Measurements from ENCODE around the gene ADAT1. TPM values are rescaled to one million over a fixed set of nuclear protein-coding genes. Genes with fewer than 3 reads are reported as not detected.

ADAT1 gene
- total and polyA plus RNA-seq, 2 of the 8 experiments (the other 6 are each of a cell fraction or from before 2014, with no cell fraction given) = 30.7 to 44.7 TPM

DNA sequence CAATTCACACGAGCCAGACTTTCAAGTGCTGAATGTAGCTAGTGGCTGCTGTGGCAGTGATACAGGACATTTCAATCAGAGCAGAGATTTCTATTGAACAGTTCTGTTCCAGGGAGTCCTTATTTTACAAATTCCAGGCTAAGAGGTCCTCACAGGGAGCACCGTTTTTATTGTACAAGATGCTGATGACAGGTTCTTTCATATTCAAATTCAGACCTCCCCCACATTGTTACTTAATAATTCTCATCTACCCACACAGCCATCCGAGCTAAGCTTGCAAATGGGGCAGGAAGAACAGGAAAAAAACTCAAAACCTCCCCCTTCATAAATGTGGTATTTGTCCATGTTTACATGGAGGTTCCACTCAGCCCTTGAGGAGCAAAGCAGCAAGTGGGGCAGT, 47.1 kb downstream of the ADAT1 start:
- H3K23me2 ChIP-seq (ENCODE audit: low read depth, low read length) = no peaks in the 10 kb centered on the region
- H3K79me1 ChIP-seq (ENCODE audit: low read depth, low read length) = peaks cover 4% of the 10 kb centered on the region; the same call in 1 of the 2 replicates
- no peak overlapping the region for H2AFZ ChIP-seq (ENCODE audit: low read length)
- H3K4ac ChIP-seq (replicated peaks; ENCODE audit: insufficient read length, low read depth, low read length) = no peak overlapping the region
- H3K79me2 ChIP-seq (ENCODE audit: control insufficient read depth in 1 of 2, insufficient read depth in 2 of 2, low read length in 2 of 2) = no peaks in the 10 kb centered on the region; a peak in 1 of 4 replicates
- H3K27me3 ChIP-seq (replicated peaks in 1 of 4; ENCODE audit: control insufficient read depth in 3 of 4, extremely low read depth in 1 of 4, insufficient read depth in 3 of 4, low read length in 3 of 4) = no peaks in the 10 kb centered on the region
- H3K18ac ChIP-seq (ENCODE audit: extremely low read depth, low read length) = no peak overlapping the region; the same call in 1 of the 2 replicates
- no peak overlapping the region for H2BK15ac ChIP-seq (ENCODE audit: low read length)
- H3K9me3 ChIP-seq (ENCODE audit: insufficient read depth in 2 of 2, low read depth in 1 of 2, low read length in 1 of 2) = no peaks in the 10 kb centered on the region
- H2AK5ac ChIP-seq (ENCODE audit: low read depth, low read length) = no peak overlapping the region
- FAIRE-seq = no peak
- ChIA-PET CTCF (ENCODE audit: partially characterized antibody) (interaction anchor here (0.7 to 1.9 kb wide), 5 partner anchors 9 to 119 kb away, joined by 3 to 6 read pairs (median 3); no protein-coding TSS in a partner anchor), POLR2A (ENCODE audit: partially characterized antibody) (interaction anchor here (0.9 to 1.6 kb wide), 4 partner anchors 10 to 30 kb away, joined by 3 to 13 read pairs (median 3); partner anchors contain the start of gene GABARAPL2)
- 0 out of 4 replicates have a peak overlapping the region, but pooled peaks of 1 of the 2 experiments have one; percentile 12 for H3K4me2 ChIP-seq (ENCODE audit: insufficient read depth in 1 of 2, low read depth in 2 of 2, low read length in 2 of 2)
- H4K20me1 ChIP-seq (replicated peaks in 1 of 2; ENCODE audit: control insufficient read depth in 1 of 2, insufficient read depth in 2 of 2, low read length in 2 of 2) = peaks cover 0 to 7% of the 10 kb centered on the region in 2 experiments
- no peak overlapping the region; a peak in 1 of 7 replicates for H3K9ac ChIP-seq (replicated peaks in 1 of 4; ENCODE audit: extremely low read depth in 1 of 4, low read depth in 3 of 4, low read length in 3 of 4)
- no peak for DNase-seq (ENCODE audit: low read depth in 1 of 2, low spot score in 2 of 2)
- H2BK20ac ChIP-seq (ENCODE audit: low read length) = no peak overlapping the region
- H4K8ac ChIP-seq (ENCODE audit: extremely low read depth, insufficient read depth, low read length) = no peak overlapping the region
- peaks cover 0 to 12% (median 2%) of the 10 kb centered on the region in 4 experiments; a peak in 3 of 7 replicates for H3K4me1 ChIP-seq (replicated peaks in 1 of 4; ENCODE audit: control insufficient read depth in 3 of 4, insufficient read depth in 4 of 4, low read length in 3 of 4)
- no peak overlapping the region for H4K91ac ChIP-seq (replicated peaks; ENCODE audit: insufficient read length, low read length)
- H3K4me3 ChIP-seq (ENCODE audit: extremely low read depth in 1 of 4, insufficient read depth in 2 of 4, low read depth in 3 of 4, low read length in 4 of 4) = no peak overlapping the region
- H3K27ac ChIP-seq (ENCODE audit: low read depth, low read length) = no peak overlapping the region
- H2BK5ac ChIP-seq (ENCODE audit: low read depth, low read length) = 0 out of 2 replicates have a peak overlapping the region, but pooled peaks have one; percentile 0
- no peak overlapping the region for H2BK120ac ChIP-seq (replicated peaks; ENCODE audit: low read depth, low read length)
- H2BK12ac ChIP-seq (ENCODE audit: low read depth, low read length) = no peak overlapping the region
- no peak overlapping the region for H4K5ac ChIP-seq (ENCODE audit: insufficient read length, low read depth, low read length)
- no peak overlapping the region for H3K23ac ChIP-seq (ENCODE audit: insufficient read length)
- no peak overlapping the region for H3K56ac ChIP-seq (replicated peaks; ENCODE audit: insufficient read length, low read depth, low read length)
- 81% methylated on average over 3 of the region's 3 CpGs; no CpG with 5 or more reads in 1 of the 2 experiments for WGBS, 2 experiments (ENCODE audit: extremely low coverage in 1 of 2, insufficient coverage in 1 of 2, insufficient read length in 1 of 2, insufficient replicate concordance in 2 of 2, low coverage in 1 of 2, low lambda C conversion rate in 2 of 2, missing lambda C conversion rate in 1 of 2)
- H3K14ac ChIP-seq (ENCODE audit: insufficient read length) = no peak overlapping the region
- peaks cover 9 to 44% (median 37%) of the 10 kb centered on the region in 4 experiments; a peak in 7 of 8 replicates for H3K36me3 ChIP-seq (ENCODE audit: control insufficient read depth in 2 of 4, insufficient read depth in 4 of 4, low read length in 3 of 4)
- TF ChIP-seq POLR2A (IDR thresholded peaks at IDR 0.05; ENCODE audit: control extremely low read depth in 1 of 2, low read depth in 2 of 2, low read length in 2 of 2) (no peak), TAF7 (optimal IDR thresholded peaks at IDR 0.05; ENCODE audit: borderline replicate concordance, low read depth, low read length) (no peak), KDM4A (IDR thresholded peaks at IDR 0.05; ENCODE audit: low read depth, low read length, severe bottlenecking) (no peak), CTBP2 (IDR thresholded peaks at IDR 0.05; ENCODE audit: borderline replicate concordance, insufficient read depth, insufficient read length, low read length) (no peak), GABPA (IDR thresholded peaks at IDR 0.05; ENCODE audit: borderline replicate concordance, insufficient read depth, low read length) (no peak), POLR2AphosphoS5 (IDR thresholded peaks at IDR 0.05; ENCODE audit: low read depth, low read length) (no peak), SAP30 (IDR thresholded peaks at IDR 0.05; ENCODE audit: insufficient read depth, insufficient replicate concordance, low read length) (no peak), SIRT6 (IDR thresholded peaks at IDR 0.05; ENCODE audit: low read length) (no peak), ZNF274 (IDR thresholded peaks at IDR 0.05; ENCODE audit: borderline replicate concordance, extremely low read depth, low read length) (no peak), RNF2 (IDR thresholded peaks at IDR 0.05; ENCODE audit: borderline replicate concordance, low read depth, low read length, missing control alignments, poor library complexity, severe bottlenecking) (no peak), CEBPB (IDR thresholded peaks at IDR 0.05; ENCODE audit: low read depth, low read length) (no peak)
- TF ChIP-seq, protein P1, sequence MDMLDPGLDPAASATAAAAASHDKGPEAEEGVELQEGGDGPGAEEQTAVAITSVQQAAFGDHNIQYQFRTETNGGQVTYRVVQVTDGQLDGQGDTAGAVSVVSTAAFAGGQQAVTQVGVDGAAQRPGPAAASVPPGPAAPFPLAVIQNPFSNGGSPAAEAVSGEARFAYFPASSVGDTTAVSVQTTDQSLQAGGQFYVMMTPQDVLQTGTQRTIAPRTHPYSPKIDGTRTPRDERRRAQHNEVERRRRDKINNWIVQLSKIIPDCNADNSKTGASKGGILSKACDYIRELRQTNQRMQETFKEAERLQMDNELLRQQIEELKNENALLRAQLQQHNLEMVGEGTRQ (IDR thresholded peaks at IDR 0.05; ENCODE audit: low read length) = no peak

Data from H1 (cell line).